HG02943 (cell line): ENCODE results near the gene KCNQ2.

Experiments used
- ATAC-seq: cut with Tn5 transposase; IDR thresholded peaks from one replicate; pipeline ENCODE4 v1.9.1; 2021; ENCODE audit warnings: mild to moderate bottlenecking, low read depth, moderate library complexity; ENCODE audit not compliant: unreplicated experiment

KCNQ2 gene

DNA sequence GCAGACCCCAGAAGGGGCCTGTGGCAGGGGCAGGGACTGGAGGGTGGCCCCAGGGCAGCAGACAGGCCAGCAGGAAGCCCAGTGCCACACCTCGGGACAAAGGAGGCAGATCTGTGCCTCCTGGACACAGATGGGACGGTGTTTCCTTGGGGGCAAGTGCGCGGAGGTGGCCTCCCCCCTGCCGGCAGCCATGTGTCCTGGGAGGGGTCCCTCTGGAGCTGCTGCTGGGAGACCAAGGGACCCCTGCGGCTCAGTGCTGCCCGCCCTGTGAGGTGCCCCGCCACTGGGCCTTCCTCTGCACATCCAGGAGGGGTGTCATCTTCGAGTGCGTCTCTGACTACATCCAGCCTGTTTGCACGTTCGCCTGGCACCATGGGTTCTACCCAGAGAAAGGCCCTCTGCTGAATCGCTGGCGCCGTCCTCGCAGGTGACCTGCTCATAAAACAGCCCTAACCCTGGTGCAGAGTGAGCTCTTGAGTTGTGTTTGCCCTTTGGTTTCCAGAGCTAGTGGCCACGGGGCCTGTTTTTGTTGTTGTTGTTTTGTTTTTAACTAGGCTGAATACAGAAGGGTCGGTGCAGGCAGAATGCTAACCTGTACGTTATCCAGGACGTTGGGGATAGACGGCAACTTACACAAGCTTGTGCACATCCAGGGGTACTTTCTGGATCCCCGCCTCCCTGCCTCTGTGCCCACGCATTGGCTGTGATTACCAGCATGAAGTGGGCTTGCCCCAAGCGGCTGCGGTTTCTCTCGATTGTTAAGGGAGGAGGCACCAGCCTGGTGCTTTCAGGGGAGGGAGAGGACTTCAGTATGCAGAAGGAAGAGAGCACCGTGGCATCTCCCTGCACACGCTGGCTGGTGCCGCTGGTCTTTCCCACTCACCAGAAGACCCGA is 1.3 kb upstream of the KCNQ2 start:
- ATAC-seq, result no peak

DNA sequence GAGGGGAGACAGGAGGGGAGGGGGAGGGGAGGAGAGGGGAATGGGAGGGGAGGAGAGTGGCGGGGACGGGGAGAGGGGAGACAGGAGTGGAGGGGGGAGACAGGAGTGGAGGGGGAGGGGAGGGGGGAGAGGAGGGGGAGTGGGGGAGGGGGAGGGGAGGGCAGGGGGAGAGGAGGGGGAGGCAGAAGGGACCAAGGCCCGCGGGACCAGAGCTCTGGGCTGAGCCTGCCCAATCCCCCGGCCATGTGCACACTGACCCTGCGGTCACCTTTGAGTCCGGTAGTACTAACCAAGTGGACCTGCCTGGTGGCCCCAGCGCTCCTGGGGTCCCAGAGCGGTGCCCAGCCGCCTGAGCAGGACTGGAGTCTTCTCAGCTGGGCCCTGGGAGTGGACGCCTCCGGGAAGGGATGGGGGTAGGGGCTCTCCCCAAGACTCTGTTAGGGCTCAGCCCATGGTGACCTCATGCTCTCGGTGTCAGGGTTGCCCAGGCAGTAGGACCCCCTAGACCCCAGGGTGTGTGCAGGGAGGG is 471 bp upstream of the KCNQ2 start:
- ATAC-seq, result no peak

DNA sequence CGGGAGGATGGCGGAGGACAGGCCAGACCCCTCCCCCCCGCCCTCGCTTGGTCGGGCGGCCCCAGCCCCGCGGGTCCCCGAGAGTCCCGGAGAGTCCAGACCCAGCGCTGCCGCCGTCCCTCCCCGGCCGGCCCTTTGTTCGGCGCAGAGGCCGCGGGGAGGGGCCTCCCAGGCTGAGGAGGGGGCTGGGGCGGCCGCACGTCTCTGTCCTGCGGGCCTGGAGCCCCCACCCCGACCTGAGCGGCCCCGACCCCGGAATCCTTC is 806 bp downstream of the KCNQ2 start:
- ATAC-seq, result no peak

DNA sequence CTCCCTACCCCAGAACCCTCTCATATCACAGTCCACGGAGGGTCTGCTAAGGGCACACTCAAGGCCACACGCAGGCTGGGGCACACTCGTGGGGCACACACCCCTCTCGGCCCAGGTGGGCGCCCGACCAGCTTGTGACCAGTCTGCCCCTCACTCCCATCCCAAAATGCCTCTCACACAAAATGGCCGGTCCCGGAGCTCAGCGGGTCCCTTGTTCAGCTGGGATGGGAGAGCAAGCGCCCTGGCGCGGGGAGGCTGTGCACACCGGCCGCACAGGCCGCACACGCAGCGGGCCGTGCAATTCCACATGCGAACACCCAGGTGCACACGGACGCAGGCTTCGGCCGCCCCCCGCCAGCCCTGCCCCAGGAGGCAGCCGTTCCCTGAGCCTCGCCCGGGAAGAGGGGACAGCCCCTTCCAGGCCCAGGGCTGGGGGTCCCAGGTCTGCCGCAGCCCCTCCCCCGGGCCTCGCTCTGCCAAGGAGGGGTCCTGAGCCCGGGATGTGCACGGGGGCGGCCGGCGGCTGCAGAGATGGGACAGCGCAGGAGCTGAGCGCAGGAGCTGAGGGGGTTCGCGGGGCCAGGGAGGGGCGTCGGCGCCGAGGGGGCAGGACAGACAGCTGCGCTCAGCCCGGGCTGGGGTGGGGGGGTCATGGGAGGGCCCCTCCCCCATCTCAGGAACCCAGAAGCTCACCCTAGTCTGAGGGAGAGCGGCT is 1.3 kb downstream of the KCNQ2 start:
- ATAC-seq, result no peak

DNA sequence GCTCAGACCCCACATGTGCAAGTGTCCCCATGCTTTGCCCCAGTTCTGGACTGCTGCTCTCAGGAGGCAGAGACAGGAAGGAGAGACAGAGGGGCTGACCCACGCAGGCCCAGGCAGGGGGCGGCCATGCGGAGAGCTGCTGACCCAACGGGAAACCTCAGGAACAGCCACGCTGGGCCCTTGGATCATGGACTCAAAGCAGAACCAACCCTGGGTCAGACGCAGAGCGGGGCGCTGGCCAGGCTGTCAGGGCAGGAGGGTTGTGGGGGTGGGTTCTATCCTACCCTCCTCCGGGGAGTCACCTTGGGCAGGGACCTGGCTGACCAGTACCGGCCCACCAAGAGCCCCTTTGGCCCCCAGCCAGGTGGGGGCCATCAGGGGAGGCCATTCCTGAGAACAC is 2.0 kb downstream of the KCNQ2 start:
- ATAC-seq, result no peak

DNA sequence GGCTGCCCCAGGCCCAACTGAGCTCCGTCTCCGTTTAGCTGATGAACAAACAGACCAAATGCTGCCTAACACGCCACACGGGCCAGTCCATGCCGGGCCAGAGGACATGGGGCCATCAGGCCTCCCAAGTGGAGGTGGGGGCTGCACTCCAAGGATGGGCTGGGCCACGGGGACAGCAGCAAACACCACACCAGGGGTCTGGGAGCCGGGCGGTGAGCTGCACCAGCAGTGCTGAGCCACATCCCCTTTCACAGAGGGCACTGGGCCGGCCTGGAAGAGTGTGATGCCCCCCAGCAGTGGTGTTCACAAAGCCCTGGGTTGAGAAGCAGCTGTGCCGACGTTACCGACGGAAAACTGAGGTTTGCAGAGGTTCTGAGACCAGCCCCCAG is 2.7 kb downstream of the KCNQ2 start:
- ATAC-seq, result no peak

DNA sequence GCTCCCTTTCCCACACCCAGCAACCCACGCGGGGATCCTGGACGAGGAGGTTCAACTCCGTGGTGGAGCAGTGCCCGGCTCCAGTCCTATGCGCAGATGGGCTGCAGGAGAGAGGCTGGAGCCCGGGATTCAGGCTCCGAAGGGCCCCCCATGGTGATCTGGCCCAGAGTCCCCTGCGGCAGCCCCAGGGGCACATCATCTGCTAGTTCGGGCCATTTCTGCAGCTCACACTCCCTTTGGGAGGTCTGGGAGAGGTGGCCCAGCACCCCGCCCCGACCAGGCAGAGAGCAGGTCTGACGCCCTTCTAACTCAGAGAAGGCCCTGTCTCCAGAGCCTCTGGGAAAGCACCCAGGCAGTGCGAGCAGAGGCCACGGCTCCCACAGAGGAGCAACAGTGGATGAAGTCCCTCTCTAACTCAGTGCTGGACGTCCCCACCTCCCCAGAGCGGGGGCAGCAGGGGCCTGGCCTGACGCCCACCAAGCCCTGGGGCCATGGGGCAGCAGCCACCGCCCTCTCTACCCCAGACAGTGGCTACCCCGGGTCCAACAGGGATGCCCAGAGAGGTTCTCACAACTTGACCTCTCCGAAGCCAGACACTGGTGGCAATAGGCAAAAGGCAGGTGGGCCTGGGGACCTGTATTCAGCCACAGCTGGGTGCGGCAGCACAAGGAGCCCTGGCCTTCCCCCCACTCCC is 3.3 kb downstream of the KCNQ2 start:
- ATAC-seq, result no peak

DNA sequence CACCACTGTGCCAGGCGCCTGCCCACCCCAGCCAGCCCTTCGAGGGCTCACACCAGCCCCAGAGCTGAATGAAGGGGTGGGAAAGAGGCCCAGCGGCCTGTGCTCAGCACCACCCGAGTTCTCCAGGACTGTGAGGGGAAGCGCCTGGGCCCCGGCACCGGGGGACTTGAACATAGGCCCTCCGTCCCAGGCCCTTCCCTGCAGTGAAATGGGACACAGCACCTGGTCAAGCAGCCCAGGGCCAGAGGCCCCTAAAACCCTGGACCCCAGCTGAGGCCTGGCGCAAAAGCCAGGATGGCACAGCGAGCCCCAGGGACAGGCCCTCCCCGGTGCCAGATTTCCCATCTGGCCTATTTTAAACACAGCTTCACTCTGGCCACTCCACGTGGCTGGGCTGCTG is 4.0 kb downstream of the KCNQ2 start:
- no peak for ATAC-seq

DNA sequence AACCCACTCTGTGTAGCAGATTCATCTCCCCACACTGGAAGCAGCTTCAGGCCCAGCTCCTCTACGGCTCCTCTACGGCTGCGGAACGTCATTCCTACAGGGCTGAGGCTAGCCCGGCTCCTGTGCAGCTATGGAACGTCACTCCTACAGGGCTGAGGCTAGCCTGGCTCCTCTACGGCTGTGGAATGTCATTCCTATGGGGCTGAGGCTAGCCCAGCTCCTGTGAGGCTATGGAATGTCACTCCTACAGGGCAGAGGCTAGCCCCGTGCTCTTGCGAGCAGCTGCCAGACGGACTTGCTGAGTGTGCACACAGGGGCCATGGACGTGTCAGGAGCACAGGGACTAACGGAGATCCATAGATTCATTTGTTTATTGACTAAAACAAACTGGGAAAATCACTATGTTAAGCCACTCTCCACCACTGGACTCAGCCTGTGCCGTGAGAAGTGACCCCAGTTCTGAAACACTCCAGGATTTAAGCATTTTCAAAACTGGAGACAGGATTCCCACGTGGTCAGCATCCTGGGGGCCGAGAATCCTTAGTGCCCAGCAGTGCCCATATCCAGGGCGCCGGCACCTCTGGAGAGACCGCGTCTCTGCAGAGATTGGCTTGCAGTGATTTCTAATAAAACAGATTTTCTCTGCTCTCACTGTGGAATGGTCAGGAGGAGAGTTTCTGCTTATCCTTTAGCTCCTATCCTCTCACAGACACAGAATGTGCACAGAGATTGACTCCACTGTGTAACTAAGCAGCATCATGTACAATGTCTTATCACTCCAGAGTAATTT is 5.0 kb downstream of the KCNQ2 start:
- ATAC-seq, result no peak

DNA sequence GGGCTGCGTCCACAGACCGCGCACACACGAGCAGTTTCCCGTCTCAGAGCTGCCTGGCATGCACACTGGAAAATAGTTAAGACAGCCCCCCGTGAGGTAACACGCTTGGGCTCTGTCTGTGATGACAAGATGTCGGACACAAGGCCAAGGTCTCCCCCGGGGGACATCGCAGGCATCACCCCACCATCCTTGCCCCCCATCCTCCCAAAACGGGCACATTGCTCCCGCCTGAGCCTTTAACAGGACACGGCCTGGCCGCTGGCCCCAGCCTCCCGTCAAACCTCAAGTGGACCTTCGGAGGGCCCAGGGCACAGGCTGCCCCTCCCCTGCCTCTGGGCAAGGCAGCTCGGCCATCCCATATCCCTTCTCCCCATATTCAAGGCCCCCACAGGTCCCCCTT is 5.6 kb downstream of the KCNQ2 start:
- no peak for ATAC-seq

DNA sequence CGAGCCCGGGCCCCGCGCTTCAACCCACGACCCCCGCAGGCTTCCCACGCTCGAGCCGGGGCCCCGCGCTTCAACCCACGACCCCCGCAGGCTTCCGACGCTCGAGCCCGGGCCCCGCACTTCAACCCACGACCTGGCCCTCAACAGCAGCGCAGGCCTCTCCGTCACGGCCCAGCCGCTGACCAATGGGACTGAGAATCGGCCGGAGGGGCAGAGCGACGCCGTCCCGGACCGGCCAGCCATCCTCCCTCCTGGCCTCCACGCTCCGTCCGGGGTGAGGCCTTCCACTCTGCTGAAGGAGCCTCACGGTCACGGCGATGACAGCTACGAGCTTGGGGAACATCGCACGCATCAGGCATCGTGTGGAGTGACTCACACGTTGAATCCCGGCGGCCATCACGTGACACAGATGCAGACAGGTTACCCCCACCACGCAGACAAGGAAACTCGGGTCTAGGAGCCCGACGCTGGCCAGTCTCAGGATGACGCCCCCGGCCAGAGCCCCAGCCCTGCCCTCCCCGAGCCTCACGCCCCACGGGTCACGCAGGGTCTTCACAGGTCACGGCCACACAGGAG is 6.1 kb downstream of the KCNQ2 start:
- no peak for ATAC-seq

DNA sequence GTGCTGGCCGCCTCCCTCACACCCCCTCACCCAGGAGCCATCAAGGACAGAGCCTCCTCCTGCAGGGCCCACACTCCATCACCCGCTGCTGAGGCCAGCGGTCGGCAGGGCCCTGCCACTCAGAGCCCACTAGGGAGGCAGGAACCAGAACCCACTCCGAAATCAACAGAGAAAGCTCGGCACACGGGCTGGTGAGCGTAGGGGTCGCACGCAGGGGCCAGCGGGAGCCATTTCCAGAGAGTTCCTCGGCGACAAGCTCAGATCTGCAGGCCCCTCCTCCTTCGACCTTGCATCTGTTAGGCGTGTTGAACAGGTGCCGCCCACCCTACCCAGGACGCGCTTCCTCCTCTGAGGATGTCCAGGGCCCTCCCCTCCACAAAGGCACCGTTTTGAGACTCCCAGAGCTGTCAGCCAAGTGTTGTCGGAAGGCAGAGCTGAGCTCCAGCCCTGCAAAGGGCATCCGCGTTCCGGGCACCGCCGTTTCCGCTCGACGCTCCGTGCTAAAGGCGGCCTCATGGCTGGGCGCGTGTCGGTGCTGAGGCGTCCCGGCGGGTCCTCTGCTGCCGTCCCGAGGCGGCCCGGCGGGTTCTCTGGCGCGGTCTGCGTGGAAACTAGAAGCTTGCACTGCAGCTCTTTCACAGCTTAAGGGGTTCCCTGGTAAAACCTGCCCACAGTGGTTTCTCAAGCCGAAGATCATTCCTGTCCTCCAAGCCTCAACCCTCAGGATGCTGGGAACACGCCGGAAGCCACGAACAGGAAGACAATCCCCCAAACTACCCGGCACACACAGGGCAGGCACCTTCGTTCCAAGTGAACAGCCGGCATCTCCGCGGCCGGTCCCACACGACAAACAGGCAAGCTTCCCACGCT is 6.8 kb downstream of the KCNQ2 start:
- no peak for ATAC-seq

DNA sequence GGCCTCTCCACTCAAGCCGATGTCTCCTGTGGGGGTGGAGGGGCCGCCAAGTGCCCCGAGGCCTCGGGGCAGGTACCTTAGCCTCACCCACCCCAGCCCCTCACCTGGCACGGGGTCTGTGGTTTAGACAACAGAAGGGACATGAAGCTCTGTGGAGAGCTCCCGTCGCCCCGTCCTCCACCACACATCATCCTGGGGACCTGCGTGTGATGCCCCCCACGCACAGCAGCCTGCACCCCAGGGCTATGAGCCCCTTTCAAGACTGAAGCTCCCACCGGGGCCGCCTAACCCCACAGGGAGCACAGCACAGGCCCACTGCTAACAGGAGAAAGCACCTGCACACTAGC is 8.2 kb downstream of the KCNQ2 start:
- ATAC-seq, result no peak

DNA sequence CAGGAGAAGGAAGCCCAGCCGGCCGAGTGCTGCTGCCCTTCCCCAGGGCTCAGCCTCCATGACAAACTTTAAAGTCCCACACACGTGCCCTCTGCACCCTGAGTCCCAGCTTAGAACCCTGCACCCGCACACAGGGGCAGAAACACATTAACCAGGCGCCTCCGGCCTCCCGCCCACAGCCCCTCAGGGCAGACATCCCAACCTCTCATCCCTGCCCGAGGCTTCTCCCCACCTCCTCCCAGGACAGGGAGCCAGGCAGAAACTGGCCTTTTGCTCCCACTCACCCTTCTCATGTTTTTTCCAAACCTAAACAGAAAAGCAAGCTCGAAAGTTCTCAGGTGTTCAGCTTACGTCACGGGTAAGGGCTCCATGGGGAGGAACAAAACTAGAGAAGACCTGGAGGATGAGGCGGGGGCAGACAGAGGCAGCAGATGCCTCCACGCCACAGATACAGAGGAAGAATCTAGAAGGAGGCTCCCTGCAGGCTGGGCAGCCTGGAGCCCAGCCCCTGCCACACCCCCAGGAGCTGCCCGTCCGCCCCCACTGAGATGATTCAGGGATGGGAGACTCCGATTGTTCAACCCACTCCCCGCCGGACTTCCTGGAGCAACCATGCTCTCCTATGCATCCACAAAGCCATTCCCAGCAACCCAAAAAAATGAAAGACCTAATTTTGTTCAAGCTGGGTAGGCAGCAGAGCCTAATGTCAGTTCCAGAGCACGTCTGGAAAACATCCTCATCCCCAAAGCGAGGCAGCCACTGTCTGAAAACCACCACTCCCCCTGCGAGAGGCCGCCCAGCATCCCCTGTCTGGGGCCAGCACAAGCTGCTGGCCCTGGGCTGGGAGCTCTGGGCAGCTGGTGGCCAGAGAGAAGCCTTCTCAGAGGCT is 8.8 kb downstream of the KCNQ2 start:
- no peak for ATAC-seq

DNA sequence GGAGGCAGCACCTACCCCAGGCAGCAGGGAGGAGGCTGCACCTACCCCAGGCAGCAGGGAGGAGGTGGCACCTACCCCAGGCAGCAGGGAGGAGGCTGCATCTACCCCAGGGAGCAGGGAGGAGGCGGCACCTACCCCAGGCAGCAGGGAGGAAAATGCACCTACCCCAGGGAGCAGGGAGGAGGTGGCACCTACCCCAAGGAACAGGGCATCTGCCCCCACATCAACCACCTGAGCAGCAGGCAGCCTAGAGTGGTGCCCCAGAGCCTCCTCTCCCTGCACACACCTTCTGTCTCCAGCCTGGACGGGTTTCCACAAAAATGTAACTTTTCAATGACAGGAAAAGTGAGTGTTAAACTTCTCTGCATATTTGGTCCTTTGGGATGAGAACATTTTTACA is 10.2 kb downstream of the KCNQ2 start:
- no peak for ATAC-seq

DNA sequence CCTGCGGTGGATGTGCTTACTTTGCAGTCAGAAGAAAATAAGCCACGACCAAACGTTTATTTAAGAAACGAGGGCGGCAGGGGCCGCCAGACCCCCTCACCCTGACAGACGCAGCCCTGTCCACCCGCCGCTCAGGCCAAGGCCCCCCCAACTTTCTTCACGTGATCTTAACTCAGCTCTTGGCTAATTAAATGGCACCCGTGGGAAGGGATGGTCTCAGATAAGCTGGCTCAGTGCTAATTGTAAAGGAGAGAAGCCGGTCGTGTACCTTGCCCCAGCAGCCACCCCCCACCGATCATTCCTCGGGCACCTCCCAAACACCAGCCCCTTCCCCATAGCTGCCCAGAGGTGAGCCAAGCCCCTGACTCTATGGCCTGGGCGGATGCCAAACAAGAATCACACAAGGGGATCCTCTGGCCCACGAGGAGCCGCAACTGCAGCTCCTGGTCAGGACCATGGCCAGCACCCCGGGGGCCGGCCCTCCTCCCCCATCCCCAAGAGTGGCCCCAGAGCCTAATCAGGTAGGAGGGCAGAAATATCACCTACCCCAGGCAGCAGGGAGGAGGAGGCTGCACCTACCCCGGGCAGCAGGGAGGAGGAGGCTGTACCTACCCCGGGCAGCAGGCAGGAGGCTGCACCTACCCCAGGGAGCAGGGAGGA is 11.2 kb downstream of the KCNQ2 start:
- ATAC-seq, result no peak

DNA sequence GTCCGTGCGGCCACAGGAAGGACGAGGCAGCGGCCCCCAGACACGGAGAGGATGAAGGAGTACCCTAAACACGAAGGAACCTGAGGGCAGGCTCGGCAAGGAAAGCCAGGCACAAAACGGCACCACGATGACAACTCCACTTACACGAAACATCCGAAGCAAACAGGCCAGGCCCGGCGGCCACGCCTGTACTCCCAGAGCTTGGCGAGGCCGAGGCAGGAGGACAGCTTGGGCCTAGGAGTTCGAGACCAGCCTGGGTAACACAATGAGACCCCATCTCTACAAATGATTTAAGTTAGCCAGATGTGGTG is 13.4 kb downstream of the KCNQ2 start:
- ATAC-seq, result no peak
